WI38 (cell line): ENCODE results near the gene SLC24A3.

ENCODE experiments used
- H3K4me3 ChIP-seq: 2 replicates; pipeline ENCODE4 v1.5.1; 2011; ENCODE audit warnings: low read depth, mild to moderate bottlenecking, control low read depth, low read length
- TF ChIP-seq, protein P1 (sequence below): IDR thresholded peaks from 2 replicates; pipeline ENCODE4 v1.5.1; 2012; ENCODE audit warnings: low read depth, mild to moderate bottlenecking, control low read depth, low read length

Gene SLC24A3

DNA sequence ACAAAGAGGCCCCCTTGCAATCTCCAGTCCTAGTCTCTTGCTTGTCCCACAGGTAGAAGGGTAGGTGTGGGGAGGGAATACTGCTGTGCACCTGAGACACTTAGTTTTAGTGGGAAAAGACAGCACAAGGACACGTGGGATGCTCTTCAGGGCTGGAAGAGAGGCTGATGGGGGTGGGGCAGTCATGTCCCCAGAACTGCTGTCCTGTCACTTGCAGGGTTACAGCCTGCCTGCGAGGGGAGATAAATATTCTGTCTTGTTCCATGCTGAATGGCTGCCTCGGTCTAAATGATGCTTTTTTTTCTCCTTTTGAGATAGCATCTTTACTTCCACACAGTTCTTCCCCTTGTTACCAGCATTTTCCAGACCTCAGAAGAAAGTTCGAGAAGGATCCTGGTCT lies 106.2 kb downstream of the SLC24A3 start:
- no peak overlapping the region for H3K4me3 ChIP-seq
- TF ChIP-seq, protein P1, sequence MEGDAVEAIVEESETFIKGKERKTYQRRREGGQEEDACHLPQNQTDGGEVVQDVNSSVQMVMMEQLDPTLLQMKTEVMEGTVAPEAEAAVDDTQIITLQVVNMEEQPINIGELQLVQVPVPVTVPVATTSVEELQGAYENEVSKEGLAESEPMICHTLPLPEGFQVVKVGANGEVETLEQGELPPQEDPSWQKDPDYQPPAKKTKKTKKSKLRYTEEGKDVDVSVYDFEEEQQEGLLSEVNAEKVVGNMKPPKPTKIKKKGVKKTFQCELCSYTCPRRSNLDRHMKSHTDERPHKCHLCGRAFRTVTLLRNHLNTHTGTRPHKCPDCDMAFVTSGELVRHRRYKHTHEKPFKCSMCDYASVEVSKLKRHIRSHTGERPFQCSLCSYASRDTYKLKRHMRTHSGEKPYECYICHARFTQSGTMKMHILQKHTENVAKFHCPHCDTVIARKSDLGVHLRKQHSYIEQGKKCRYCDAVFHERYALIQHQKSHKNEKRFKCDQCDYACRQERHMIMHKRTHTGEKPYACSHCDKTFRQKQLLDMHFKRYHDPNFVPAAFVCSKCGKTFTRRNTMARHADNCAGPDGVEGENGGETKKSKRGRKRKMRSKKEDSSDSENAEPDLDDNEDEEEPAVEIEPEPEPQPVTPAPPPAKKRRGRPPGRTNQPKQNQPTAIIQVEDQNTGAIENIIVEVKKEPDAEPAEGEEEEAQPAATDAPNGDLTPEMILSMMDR: no peak

- TF ChIP-seq, protein P1: no peak
- H3K4me3 ChIP-seq: no peak overlapping the region
Observed at GRCh38 chr20:19320005-19320404, 107.6 kb downstream of the SLC24A3 start.

DNA sequence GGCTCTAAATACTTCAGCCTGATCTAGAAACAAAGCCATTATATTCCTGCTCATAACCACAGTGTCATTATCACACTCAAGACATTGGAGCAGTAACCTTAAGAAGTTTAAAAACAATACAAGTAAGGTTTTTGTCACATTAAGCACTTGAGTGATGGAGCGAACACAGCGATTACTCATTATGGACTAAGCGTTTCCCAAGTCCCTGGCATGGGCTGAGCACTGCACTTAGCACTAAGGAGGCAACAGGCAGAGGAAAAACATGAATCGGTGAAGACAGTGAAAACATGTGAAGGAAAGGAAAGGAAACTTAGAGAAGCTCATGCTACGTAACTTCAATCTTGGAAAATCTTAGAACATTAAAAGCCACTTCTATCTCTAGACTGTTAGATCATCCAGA lies 108.7 kb downstream of the SLC24A3 start:
- TF ChIP-seq, protein P1: no peak

DNA sequence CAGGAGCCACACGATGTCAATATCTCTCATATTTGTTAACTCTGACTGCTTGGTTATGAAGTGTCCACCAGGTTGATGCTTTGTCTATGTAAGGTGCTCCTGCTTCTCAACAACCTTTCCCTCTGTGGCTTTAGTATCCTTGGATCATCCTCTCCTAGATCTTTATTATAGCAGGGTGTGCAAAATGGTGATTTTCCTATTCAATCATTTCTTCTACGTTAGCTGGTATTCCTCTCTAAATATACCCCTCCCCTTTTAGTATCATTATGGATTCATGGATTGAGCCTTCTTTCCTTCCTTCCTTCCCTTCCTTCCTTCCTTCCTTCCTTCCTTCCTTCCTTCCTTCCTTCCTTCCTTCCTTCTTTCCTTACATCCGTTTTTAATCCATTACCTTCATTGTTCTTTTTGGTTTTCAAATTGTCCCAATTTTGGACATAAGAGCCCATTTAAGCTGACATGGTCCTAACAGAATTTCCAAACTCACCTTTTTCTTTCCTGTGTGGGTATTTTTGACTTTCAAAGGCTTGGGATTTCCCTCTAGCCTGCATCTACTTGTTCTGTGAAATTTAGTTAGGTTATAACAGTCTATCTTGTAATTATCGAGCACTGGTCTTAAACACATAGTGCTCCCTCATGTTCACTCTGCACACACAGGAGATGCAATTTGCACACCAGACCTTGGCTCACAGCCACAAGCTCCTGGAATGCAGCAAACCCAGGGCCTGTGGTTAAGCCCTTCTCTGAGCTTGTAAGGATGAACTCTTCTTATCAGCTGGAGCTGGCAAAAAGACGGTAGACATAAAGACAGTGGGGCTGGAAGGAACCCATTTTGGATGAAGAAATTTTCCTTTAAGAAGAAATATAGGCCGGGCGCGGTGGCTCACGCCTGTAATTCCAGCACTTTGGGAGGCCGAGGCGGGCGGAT lies 109.9 kb downstream of the SLC24A3 start:
- TF ChIP-seq, protein P1: no peak
- no peak overlapping the region for H3K4me3 ChIP-seq

More for the DNA sequence above, 108.7 kb downstream of the SLC24A3 start:
- H3K4me3 ChIP-seq: no peak overlapping the region

GRCh38 chr20:19327401-19327800 lies 115.0 kb downstream of the SLC24A3 start:
- TF ChIP-seq, protein P1: no peak
- no peak overlapping the region for H3K4me3 ChIP-seq

DNA sequence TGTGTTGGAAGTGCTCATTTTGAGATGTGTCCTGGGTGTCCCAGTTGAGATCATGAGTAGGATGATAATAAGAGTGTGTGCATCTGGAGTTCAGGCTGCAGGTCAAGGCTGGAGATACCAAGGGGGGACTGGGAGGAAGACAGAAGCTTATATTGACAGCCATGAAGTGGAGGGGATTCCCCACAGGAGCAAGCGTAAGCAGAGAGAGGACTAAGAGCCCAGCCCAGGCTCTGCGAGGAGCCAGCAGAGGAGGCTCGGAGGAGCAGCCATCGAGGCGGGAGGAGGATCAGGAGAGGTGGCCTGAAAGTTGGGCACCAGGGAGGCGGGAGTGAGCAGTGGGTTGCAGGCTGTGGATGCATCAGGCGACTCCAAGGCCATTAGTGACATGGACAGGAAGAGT lies 116.2 kb downstream of the SLC24A3 start:
- H3K4me3 ChIP-seq: no peak overlapping the region
- TF ChIP-seq, protein P1: no peak

DNA sequence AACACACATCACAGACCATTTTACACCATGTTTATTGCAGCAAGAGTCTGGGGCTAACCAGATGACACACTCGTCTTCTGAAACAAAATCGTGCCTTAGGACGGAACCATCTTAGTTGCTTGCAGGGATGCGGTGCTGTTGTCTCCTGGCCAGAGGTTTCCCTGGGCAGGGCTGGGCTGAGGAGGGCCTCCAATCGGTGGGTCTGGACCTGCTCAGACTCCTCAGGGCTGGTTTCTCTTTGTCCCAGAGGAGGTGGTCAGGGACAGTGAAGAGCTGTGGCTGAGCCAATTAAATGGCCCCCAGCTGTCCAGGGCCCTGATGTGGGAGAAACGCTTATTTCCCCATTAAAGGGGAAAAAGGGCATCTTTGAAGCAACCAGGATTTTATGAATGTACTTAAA lies 117.6 kb downstream of the SLC24A3 start:
- H3K4me3 ChIP-seq: no peak overlapping the region
- TF ChIP-seq, protein P1: no peak
